Right atrium auricular region (tissue), 2 donors: ENCODE data around the gene UTS2R. TPM values are rescaled to one million over a fixed set of nuclear protein-coding genes. Genes with fewer than 3 reads are reported as not detected.

Experiments
- DNase-seq: peaks from one replicate; pipeline ENCODE4 v3.0.0-alpha.2; 2019; ENCODE audit warnings: low spot score
- H3K27ac ChIP-seq, 2 donors: fragments of 200-600 bp; sonication (generic); 1 replicate in 1 of 2; 2 replicates in 1 of 2; pipeline ENCODE4 v1.5.1; 2016 to 2019
- H3K27me3 ChIP-seq, 2 donors: fragments of 200-600 bp; sonication (generic); one replicate each; pipeline versions ENCODE4 v1.5.1 to v1.6.0; 2017 to 2019
- H3K36me3 ChIP-seq: fragments of 200-600 bp; sonication (generic); one replicate; pipeline ENCODE4 v1.5.1; 2016
- H3K4me1 ChIP-seq, 2 donors: fragments of 200-600 bp; sonication (generic); one replicate each; pipeline versions ENCODE4 v1.5.1 to v1.6.0; 2017 to 2019
- H3K4me3 ChIP-seq, 2 donors: fragments of 200-600 bp; sonication (generic); 1 replicate in 1 of 2; 2 replicates in 1 of 2; pipeline ENCODE4 v1.5.1; 2017 to 2019; ENCODE audit warnings: mild to moderate bottlenecking in 1 of 2, moderate library complexity in 1 of 2
- H3K9me3 ChIP-seq, 2 donors: fragments of 200-600 bp; sonication (generic); one replicate each; pipeline ENCODE4 v1.5.1; 2019
- total RNA-seq, 2 donors: library from RNA; depleted of rRNA; stranded (reverse); fragments of >200 nt; gene quantifications; one replicate each; pipeline ENCODE4 v1.1.0, GENCODE V29; 2016
- TF ChIP-seq, protein P1 (sequence below), 2 donors: fragments of 200-600 bp; sonication (generic); IDR thresholded peaks; one replicate each; pipeline ENCODE4 v1.5.1; 2019; ENCODE audit warnings: antibody characterized with exemption in 2 of 2

UTS2R gene
- total RNA-seq, 2 donors from 2014 or later = 0.44 to 16.9 TPM

DNA sequence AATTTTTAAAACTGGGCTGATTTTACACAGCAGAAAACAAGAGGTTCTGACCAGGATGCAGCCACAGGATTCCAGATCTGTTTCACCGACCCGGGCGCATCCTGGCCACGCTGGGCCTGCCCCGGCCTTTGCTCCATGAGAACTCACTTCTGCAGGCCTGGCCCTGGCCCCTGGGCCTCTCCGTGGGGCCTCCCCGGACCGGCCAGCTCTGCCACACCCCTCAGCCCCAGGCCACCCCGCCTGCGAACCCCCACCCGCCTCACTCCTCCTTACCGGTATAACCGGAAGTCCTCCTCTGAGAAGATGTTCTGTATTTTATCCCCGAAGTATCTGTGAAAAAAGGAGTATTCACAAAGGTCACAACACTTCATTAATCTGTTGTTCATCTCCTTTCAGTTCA lies 33.5 kb downstream of the UTS2R start:
- DNase-seq = no peak
- H3K36me3 ChIP-seq = peaks cover 31% of the 10 kb centered on the region
- TF ChIP-seq, protein P1, sequence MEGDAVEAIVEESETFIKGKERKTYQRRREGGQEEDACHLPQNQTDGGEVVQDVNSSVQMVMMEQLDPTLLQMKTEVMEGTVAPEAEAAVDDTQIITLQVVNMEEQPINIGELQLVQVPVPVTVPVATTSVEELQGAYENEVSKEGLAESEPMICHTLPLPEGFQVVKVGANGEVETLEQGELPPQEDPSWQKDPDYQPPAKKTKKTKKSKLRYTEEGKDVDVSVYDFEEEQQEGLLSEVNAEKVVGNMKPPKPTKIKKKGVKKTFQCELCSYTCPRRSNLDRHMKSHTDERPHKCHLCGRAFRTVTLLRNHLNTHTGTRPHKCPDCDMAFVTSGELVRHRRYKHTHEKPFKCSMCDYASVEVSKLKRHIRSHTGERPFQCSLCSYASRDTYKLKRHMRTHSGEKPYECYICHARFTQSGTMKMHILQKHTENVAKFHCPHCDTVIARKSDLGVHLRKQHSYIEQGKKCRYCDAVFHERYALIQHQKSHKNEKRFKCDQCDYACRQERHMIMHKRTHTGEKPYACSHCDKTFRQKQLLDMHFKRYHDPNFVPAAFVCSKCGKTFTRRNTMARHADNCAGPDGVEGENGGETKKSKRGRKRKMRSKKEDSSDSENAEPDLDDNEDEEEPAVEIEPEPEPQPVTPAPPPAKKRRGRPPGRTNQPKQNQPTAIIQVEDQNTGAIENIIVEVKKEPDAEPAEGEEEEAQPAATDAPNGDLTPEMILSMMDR (IDR thresholded peaks at IDR 0.05) = no peak

DNA sequence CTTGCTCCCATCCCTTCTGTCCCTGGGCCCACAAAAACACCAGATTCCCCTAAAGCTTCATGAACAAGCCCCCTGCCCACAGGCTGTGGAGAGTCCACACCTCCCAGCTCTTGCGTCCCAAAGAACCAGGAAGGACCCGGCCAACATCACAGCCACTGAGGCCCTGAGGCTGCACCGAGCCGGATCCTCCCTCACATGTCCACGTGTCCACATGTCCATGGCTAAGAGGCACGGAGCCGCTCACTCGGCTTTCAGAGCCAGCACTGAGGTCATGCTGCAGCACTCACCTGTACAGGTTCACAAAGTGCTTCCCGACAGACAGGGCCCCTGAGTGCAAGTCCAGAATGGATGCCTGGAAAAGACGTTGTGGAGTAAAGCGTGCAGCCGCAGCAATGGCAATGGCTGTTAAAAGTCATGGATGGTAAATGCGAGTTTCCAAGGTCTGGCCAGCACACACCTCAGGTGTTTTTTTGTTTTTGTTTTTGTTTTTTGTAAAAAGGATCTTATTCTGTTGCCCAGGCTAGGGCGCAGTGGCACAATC lies 34.6 kb downstream of the UTS2R start:
- H3K27ac ChIP-seq = no peak overlapping the region
- TF ChIP-seq, protein P1 (IDR thresholded peaks at IDR 0.05) = no peak
- H3K4me3 ChIP-seq = no peak overlapping the region
- no peaks in the 10 kb centered on the region for H3K27me3 ChIP-seq
- H3K4me1 ChIP-seq = peaks cover 0 to 3% of the 10 kb centered on the region in 2 donors
- H3K9me3 ChIP-seq = no peaks in the 10 kb centered on the region
- H3K36me3 ChIP-seq = peaks cover 30% of the 10 kb centered on the region
- no peak for DNase-seq

More for the DNA sequence above, 33.5 kb downstream of the UTS2R start:
- Histone ChIP-seq H3K9me3 (no peaks in the 10 kb centered on the region), H3K27ac (no peak overlapping the region), H3K4me3 (no peak overlapping the region), H3K27me3 (no peaks in the 10 kb centered on the region), H3K4me1 (peaks cover 0 to 3% of the 10 kb centered on the region in 2 donors)

DNA sequence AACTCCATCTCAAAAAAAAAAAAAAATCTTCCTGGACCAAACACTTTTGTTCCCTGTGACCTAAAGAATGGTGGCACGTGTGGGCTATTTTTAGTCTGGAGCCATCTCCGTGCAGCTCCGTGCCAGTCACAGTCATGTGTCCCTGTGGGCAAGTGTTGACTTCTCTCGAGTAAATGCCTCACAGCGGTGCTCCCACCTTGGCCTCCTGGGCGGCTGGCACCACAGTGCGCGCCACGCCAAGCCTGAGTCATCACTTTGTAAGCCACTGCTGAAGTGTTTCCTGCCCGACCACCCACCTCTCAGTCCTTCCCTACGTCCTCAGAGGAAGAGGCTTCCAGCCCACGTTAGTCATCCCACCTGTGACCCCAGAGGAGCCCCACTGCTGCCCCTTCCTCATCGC lies 35.7 kb downstream of the UTS2R start:
- H3K36me3 ChIP-seq = peaks cover 19% of the 10 kb centered on the region
- H3K27me3 ChIP-seq = no peaks in the 10 kb centered on the region
- peak; percentile 68 for DNase-seq
- TF ChIP-seq, protein P1 (IDR thresholded peaks at IDR 0.05) = no peak
- H3K4me3 ChIP-seq = no peak overlapping the region
- H3K27ac ChIP-seq = peak overlapping the region; percentile 59 to 72
- peaks cover 0 to 3% of the 10 kb centered on the region in 2 donors for H3K4me1 ChIP-seq
- H3K9me3 ChIP-seq = no peaks in the 10 kb centered on the region

DNA sequence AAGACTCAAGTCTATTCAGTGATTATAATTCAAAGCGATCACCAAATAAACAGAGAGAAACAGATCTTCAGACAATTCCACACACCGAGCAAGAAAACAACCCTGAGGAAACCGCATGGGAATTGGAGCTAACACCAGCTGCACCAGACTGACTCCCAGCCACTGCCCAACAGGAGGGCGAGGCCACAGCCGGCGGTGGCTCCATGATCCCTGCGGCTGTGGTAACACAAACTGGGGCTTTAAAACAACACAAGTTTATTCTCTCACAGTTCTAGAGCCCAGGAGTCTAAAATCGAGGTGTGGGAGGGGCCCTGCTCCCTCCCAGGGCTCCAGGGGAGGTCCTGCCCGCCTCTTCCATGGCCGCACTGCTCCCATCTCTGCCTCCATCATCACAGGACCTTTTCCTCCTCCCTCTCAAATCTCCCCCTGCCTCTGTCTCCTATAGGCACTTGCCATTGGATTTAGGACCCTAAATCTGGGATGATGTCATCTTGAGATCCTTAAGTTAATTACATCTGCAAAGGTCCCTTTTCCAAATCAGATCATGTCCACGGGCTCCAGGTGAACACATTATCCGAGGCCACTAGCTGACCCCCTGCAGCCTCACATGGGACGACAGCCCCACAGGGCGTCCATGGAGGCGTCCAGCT lies 36.8 kb downstream of the UTS2R start:
- H3K4me1 ChIP-seq = peaks cover 0 to 8% of the 10 kb centered on the region in 2 donors
- no peak for DNase-seq
- no peak overlapping the region for H3K27ac ChIP-seq
- H3K9me3 ChIP-seq = no peaks in the 10 kb centered on the region
- H3K36me3 ChIP-seq = peaks cover 9% of the 10 kb centered on the region
- no peak overlapping the region for H3K4me3 ChIP-seq
- TF ChIP-seq, protein P1 (IDR thresholded peaks at IDR 0.05) = no peak
- H3K27me3 ChIP-seq = no peaks in the 10 kb centered on the region

DNA sequence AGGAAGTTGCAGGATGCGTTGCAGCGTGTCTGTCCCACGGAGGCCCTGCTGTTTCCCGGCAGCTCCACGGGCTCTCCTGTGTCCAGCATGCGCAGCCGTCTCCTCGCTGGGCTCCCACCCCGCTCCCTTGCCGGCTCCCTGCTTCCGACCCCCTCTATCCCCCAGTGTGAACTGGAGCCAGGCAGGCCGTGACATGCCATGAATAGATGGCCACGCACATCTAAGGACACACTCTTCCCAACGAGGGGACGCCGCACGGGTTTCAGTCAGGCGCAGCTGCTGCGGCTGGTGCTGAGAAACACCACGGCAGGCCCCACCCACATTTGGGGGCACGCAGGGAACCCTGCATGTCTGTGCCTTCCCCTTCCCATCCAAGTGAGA lies 37.4 kb downstream of the UTS2R start:
- no peak overlapping the region for H3K4me3 ChIP-seq
- DNase-seq = no peak
- H3K4me1 ChIP-seq = peaks cover 0 to 8% of the 10 kb centered on the region in 2 donors
- H3K27ac ChIP-seq = no peak overlapping the region
- TF ChIP-seq, protein P1 (IDR thresholded peaks at IDR 0.05) = no peak
- no peaks in the 10 kb centered on the region for H3K27me3 ChIP-seq
- H3K9me3 ChIP-seq = no peaks in the 10 kb centered on the region
- H3K36me3 ChIP-seq = peaks cover 5% of the 10 kb centered on the region
